ENCODE data around the gene MMP21.

DNA sequence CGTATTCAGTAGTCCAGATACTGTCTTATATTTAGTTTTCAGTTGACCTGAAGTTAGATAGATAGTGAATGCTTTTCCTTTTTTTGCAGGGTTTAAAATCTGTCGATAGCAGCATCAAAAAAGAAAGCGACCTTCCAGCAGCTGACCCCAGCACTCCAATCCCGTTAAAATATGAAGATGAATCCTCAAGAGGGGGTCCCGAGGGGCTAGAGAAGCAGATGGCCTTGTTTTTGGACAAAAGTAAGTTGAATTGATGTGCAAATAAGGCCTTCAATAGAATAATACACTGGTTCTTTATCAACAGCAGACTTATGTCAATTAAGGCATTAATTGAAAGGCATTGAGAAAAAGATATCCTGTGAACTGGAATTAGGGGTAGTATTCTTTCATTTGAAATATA is 37.4 kb downstream of the MMP21 start:
- no peak for TF ChIP-seq CTCF (IDR thresholded peaks at IDR 0.05)
- TF ChIP-seq POLR2A (IDR thresholded peaks at IDR 0.05) = no peak
